CD4-positive, alpha-beta memory T cell (primary cell): ENCODE results near the gene PLEKHG4. TPM values are rescaled to one million over a fixed set of nuclear protein-coding genes. Genes with fewer than 3 reads are reported as not detected.
A peak's percentile ranks its signal among the peaks of the same experiment; 100 is the strongest.

ENCODE experiments used
- CTCF ChIA-PET: fragments of 350-600 bp; sonication (Branson Sonifier 250); formaldehyde crosslinking; loops from one replicate; lab custom pipeline; 2021; ENCODE audit warnings: inconsistent platforms; ENCODE audit not compliant: partially characterized antibody; lab: Charles Lee
- POLR2A ChIA-PET: fragments of 350-600 bp; sonication (Branson Sonifier 250); formaldehyde crosslinking; loops from one replicate; lab custom pipeline; 2021; ENCODE audit not compliant: partially characterized antibody; lab: Charles Lee
- DNase-seq, 5 donors: peaks; one replicate each; pipeline versions ENCODE4 v3.0.0 to v3.0.0-alpha.2; 2020 to 2022; ENCODE audit warnings: mixed read lengths in 1 of 5
- H3K27ac ChIP-seq: one replicate; pipeline ENCODE4 v1.7.0; 2013; ENCODE audit warnings: low read depth, low read length
- H3K27me3 ChIP-seq: 2 replicates; pipeline ENCODE4 v1.7.0; 2013; ENCODE audit warnings: mild to moderate bottlenecking, low read length, moderate library complexity; ENCODE audit not compliant: insufficient read depth
- H3K36me3 ChIP-seq: 2 replicates; pipeline ENCODE4 v1.7.0; 2013; ENCODE audit warnings: mild to moderate bottlenecking, low read length, moderate library complexity; ENCODE audit not compliant: insufficient read depth
- H3K4me1 ChIP-seq: 2 replicates; pipeline ENCODE4 v1.7.0; 2013; ENCODE audit warnings: mild to moderate bottlenecking, low read length, moderate library complexity; ENCODE audit not compliant: insufficient read depth
- H3K4me3 ChIP-seq, 2 donors: one replicate each; pipeline ENCODE4 v1.7.0; 2013; ENCODE audit warnings: low read length in 2 of 2, mild to moderate bottlenecking in 1 of 2
- H3K9me3 ChIP-seq, 2 donors: one replicate each; pipeline ENCODE4 v1.7.0; 2013; ENCODE audit warnings: low read length in 2 of 2, control low read depth in 1 of 2; ENCODE audit not compliant: control insufficient read depth in 1 of 2
- H3K27ac Mint-ChIP-seq, 7 donors: one replicate each; pipeline ENCODE4 v1.8.0; 2020 to 2021; ENCODE audit warnings: mixed read lengths in 7 of 7, mild to moderate bottlenecking in 6 of 7, inconsistent platforms in 3 of 7, moderate library complexity in 3 of 7
- H3K27me3 Mint-ChIP-seq, 2 donors: one replicate each; pipeline ENCODE4 v1.8.0; 2020 to 2021; ENCODE audit warnings: mixed read lengths in 2 of 2
- H3K36me3 Mint-ChIP-seq, 2 donors: one replicate each; pipeline ENCODE4 v1.8.0; 2020 to 2021; ENCODE audit warnings: mixed read lengths in 2 of 2, inconsistent platforms in 1 of 2, mild to moderate bottlenecking in 1 of 2
- H3K4me1 Mint-ChIP-seq, 4 donors: one replicate each; pipeline ENCODE4 v1.8.0; 2020 to 2021; ENCODE audit warnings: mixed read lengths in 4 of 4, mild to moderate bottlenecking in 1 of 4
- H3K4me3 Mint-ChIP-seq, 8 donors: one replicate each; pipeline ENCODE4 v1.8.0; 2020 to 2021; ENCODE audit warnings: mixed read lengths in 8 of 8, mild to moderate bottlenecking in 7 of 8, moderate library complexity in 6 of 8, inconsistent platforms in 3 of 8
- H3K9me3 Mint-ChIP-seq, 8 donors: one replicate each; pipeline ENCODE4 v1.8.0; 2020 to 2021; ENCODE audit warnings: mixed read lengths in 8 of 8, mild to moderate bottlenecking in 5 of 8, inconsistent platforms in 3 of 8, moderate library complexity in 1 of 8
- intact Hi-C: fragments of 100-400 bp; cut with micrococcal nuclease; formaldehyde crosslinking; loops from one replicate; pipeline ENCODE4 v1.15.1; 2023
- polyA plus RNA-seq, 2 donors: library from polyadenylated mRNA; unstranded; fragments of 300-500 nt; fragmentation: Illumina TruSeq; gene quantifications; one replicate each; pipeline ENCODE4 v1.2.3, GENCODE V29; 2021
- total RNA-seq, 2 experiments: library from RNA; stranded (reverse); gene quantifications; one replicate each; pipeline ENCODE4 v1.2.3, GENCODE V29; 2021

The PLEKHG4 gene
- total and polyA plus RNA-seq, 4 experiments from 2014 or later = 4.3 to 24.0 (median 11.1) TPM

DNA sequence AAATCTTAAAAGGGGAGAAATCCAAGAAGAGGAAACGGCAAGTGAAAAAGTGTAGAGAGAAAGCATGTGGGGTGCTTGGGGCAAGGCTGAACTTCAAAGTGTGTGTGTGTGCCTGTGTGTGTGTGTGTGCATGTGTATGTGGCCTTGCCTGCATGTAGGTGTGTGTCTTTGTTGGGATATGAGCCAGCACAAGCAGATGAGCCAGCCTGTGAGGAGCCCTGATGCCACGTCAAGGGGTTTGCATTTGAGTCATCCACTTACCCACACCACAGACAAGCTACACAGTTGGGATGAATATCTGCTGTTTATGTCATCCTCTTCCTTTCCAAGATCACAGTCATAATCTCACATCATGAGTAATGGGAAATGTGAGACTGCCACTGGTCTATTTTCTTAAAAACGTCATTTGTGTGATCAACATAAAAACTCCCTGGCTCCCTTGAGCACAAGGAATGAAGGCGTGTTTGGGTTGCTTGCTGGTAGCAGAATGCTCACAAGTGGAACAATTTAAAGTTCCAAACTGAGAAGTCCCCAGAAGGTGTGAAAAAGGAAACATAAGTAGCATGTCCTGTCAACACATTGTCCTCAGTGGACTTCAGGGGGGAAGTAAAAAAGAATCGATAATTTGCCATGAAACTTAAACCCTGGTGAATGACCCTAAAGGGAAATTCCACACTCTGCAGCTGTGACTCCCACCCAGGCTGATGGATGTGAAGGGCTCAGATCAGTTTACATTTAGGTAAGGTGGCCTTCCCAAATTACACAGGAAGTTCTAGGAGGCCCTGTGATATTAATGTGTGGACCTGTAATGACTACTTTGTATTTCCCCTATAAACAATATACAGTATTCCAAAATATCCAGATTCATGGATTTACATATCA lies 32.5 kb downstream of the PLEKHG4 start:
- H3K27me3 ChIP-seq = no peaks in the 10 kb centered on the region
- ChIA-PET CTCF (no interaction called here), POLR2A (no interaction called here)
- no peaks in the 10 kb centered on the region for H3K9me3 ChIP-seq
- H3K27ac Mint-ChIP-seq = no peak overlapping the region
- H3K4me1 ChIP-seq = no peaks in the 10 kb centered on the region
- H3K27me3 Mint-ChIP-seq = peaks cover 1 to 5% of the 10 kb centered on the region in 2 donors
- intact Hi-C loops = no loop called here
- no peak overlapping the region for H3K4me3 ChIP-seq
- H3K4me3 Mint-ChIP-seq = no peak overlapping the region
- H3K36me3 Mint-ChIP-seq = no peaks in the 10 kb centered on the region
- H3K9me3 Mint-ChIP-seq = no peaks in the 10 kb centered on the region
- peak in 2 of 5 donors; percentile 6 to 57 for DNase-seq
- no peak overlapping the region for H3K27ac ChIP-seq
- H3K36me3 ChIP-seq = no peaks in the 10 kb centered on the region
- peaks cover 0 to 5% (median 2%) of the 10 kb centered on the region in 4 donors for H3K4me1 Mint-ChIP-seq

DNA sequence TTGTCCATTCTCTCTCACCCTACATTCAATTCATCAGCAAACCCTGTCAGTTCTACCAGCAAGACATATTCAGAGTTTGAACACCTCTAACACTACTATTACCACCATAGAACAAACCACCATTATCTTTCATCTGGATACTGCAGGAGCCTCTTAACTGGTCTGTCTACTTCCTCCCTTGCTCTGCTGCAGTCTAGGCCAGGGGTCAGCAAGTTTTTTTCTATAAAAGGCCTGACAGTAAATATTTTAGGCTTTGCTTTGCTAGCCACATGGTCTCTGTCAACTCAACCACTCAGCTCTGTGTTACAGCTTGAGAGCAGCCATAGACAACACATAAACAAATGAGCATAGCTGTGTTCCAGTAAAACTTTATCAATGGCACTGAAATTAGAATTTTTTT lies 33.4 kb downstream of the PLEKHG4 start:
- Mint-ChIP-seq H3K4me3 (no peak overlapping the region), H3K36me3 (no peaks in the 10 kb centered on the region), H3K4me1 (peaks cover 0 to 5% (median 2%) of the 10 kb centered on the region in 4 donors), H3K27ac (no peak overlapping the region), H3K9me3 (no peaks in the 10 kb centered on the region), H3K27me3 (peaks cover 3 to 5% of the 10 kb centered on the region in 2 donors)
- ChIA-PET POLR2A (no interaction called here), CTCF (interaction anchor here (1.0 kb wide), 1 partner anchor 13 kb away, joined by 3 read pairs; no protein-coding TSS in a partner anchor)
- H3K36me3 ChIP-seq = no peaks in the 10 kb centered on the region
- no peak for DNase-seq
- intact Hi-C loops = no loop called here
- H3K9me3 ChIP-seq = no peaks in the 10 kb centered on the region
- H3K4me1 ChIP-seq = no peaks in the 10 kb centered on the region
- H3K4me3 ChIP-seq = no peak overlapping the region
- no peak overlapping the region for H3K27ac ChIP-seq
- no peaks in the 10 kb centered on the region for H3K27me3 ChIP-seq

DNA sequence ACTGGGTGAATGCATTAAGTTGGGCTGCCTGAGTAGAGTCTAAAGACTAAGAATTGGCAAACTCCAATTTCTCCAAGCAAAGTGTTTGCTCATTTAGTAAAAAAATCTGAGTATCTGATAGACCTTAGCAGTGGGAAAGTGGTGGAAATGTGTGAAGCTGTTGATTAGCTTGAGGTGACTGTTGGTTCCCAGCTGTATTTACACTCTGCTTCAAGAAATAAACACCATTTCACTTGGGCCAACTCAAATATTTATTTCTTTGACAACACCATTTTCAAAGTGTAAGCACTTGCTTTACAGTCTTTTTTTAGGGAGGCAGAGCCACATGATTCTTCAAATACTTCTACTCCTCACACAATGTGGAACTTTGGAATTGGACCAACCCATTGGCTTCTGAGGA lies 38.5 kb downstream of the PLEKHG4 start:
- no peaks in the 10 kb centered on the region for H3K4me1 Mint-ChIP-seq
- Histone ChIP-seq H3K36me3 (no peaks in the 10 kb centered on the region), H3K4me3 (no peak overlapping the region), H3K27ac (no peak overlapping the region), H3K4me1 (no peaks in the 10 kb centered on the region), H3K27me3 (peaks cover 5% of the 10 kb centered on the region), H3K9me3 (no peaks in the 10 kb centered on the region)
- intact Hi-C loops = no loop called here
- POLR2A ChIA-PET = no interaction called here
- DNase-seq = no peak
- H3K27me3 Mint-ChIP-seq = peaks cover 26 to 28% of the 10 kb centered on the region in 2 donors
- H3K9me3 Mint-ChIP-seq = no peaks in the 10 kb centered on the region
- no peak overlapping the region for H3K4me3 Mint-ChIP-seq
- H3K27ac Mint-ChIP-seq = no peak overlapping the region
- H3K36me3 Mint-ChIP-seq = no peaks in the 10 kb centered on the region
- CTCF ChIA-PET = no interaction called here

DNA sequence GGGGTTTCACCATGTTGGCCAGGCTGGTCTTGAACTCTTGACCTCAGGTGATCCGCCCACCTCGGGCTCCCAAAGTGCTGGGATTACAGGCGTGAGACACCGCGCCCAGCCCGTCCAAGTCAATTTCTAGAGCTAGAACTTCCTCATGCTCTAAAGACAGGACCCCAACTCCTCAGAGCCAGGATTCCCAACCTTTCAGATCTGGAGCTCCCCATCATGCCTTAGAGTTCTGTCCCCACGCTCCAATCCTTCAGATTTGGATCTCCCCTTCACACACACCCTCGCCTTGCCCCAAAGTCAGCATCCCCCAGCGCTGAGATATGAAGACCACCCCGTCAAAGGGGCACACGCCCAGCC lies 46.8 kb downstream of the PLEKHG4 start:
- no peak overlapping the region for H3K27ac ChIP-seq
- Mint-ChIP-seq H3K4me1 (peaks cover 6 to 11% (median 9%) of the 10 kb centered on the region in 4 donors), H3K27ac (peak overlapping the region in 3 of 7 donors; percentile 28 to 70 (median 56)), H3K27me3 (peaks cover 34 to 41% of the 10 kb centered on the region in 2 donors), H3K36me3 (no peaks in the 10 kb centered on the region), H3K9me3 (peaks cover 0 to 4% (median 0%) of the 10 kb centered on the region in 8 donors), H3K4me3 (peak overlapping the region; percentile 60 to 86 (median 78))
- no peaks in the 10 kb centered on the region for H3K36me3 ChIP-seq
- peaks cover 22% of the 10 kb centered on the region for H3K27me3 ChIP-seq
- peaks cover 6% of the 10 kb centered on the region for H3K4me1 ChIP-seq
- ChIA-PET POLR2A (no interaction called here), CTCF (interaction anchor here (1.6 kb wide), 1 partner anchor 13 kb away, joined by 3 read pairs; no protein-coding TSS in a partner anchor)
- H3K9me3 ChIP-seq = no peaks in the 10 kb centered on the region
- intact Hi-C loops = no loop called here
- DNase-seq = no peak
- H3K4me3 ChIP-seq = peak overlapping the region in 1 of 2 donors; percentile 43

DNA sequence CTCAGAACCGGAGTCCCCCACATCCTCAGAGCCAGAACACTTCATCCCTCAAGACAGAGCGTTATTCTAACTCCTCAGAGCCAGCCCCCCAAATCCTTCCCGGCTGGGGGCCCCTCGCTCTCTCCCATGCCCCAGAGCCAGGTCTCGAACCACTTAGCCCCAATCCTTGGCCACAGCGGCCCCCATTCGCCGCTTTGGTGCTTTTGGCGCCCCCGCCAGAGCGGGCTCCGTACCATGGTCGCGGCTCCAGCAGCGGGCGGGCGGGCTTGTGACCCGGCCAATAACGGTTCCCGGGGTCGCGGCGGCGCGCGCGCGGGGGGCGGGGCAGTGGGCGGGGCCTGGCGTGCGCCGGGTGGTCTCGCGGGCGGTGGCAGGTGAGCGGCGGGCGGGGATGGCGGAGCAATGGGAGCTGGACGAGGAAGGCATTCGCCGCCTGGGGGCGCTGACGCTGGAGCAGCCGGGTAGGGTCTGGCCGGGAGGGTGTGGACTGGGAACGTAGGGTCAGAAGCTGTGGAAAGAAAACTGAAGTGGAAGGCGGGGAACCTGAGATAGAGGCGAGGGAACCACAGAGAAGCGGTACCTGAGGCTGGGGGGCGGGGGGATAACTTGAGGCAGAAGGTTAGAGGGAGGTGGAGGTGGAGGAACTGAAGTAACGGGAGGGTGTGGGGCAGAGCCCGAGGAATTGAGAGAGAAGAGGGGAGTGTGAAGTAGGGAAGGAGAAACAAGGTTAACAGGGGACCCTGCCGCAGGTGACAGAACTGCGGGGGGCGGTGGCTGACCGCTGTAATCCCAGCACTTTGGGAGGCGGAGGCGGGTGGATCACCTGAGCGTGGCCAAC lies 47.4 kb downstream of the PLEKHG4 start, which contains the start of the genes KCTD19 and LRRC36:
TSS of gene KCTD19 (minus strand) at position 270 of the 838 bp plus-strand sequence. CDS start at position 236, 34 bp downstream.
TSS of gene LRRC36 (plus strand) at position 344 of the 838 bp plus-strand sequence. CDS start at position 392, 48 bp downstream.
- intact Hi-C loops = no loop called here
- H3K27ac Mint-ChIP-seq = peak within 1 kb of the TSS in 4 of 7 donors; percentile 28 to 70 (median 42)

DNA sequence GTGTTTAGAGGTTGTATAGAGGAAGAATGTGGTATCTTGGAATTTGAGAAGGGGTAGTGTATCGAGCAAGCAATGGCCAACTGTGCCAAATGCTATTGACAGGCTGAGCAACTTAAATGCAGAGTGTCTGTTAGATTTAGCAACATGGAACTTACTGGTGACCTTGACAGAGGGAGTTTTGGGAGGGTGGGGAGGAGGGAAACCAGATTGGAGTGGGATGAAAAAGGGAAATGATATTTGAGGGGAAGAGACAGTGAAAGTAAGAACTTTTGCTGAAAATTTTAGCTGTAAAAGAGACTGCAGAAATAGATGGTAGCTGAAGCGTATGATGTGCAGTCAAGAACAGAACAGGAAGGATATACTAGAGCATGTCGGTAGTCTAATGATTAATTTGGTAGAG lies 48.4 kb downstream of the PLEKHG4 start:
- Histone ChIP-seq H3K27ac (no peak overlapping the region), H3K4me1 (peaks cover 6% of the 10 kb centered on the region), H3K36me3 (no peaks in the 10 kb centered on the region), H3K27me3 (peaks cover 19% of the 10 kb centered on the region), H3K9me3 (no peaks in the 10 kb centered on the region), H3K4me3 (no peak overlapping the region)
- Mint-ChIP-seq H3K9me3 (peaks cover 0 to 4% (median 0%) of the 10 kb centered on the region in 8 donors), H3K36me3 (no peaks in the 10 kb centered on the region), H3K27ac (peak overlapping the region in 1 of 7 donors; percentile 29), H3K27me3 (peaks cover 24 to 34% of the 10 kb centered on the region in 2 donors), H3K4me3 (peak overlapping the region in 2 of 8 donors; percentile 7 to 36), H3K4me1 (peaks cover 6 to 11% (median 9%) of the 10 kb centered on the region in 4 donors)
- intact Hi-C loops = no loop called here
- CTCF ChIA-PET = no interaction called here
- no peak for DNase-seq
- POLR2A ChIA-PET = no interaction called here

More for the DNA sequence above, 47.4 kb downstream of the PLEKHG4 start, which contains the start of the genes KCTD19 and LRRC36:
- no peak within 1 kb of the TSS for H3K27ac ChIP-seq
- H3K4me3 ChIP-seq = peak within 1 kb of the TSS in 1 of 2 donors; percentile 43
- no peaks in the 10 kb centered on the region for H3K9me3 ChIP-seq
- H3K36me3 ChIP-seq = no peaks in the 10 kb centered on the region
- ChIA-PET CTCF (no interaction called here), POLR2A (no interaction called here)
- Mint-ChIP-seq H3K27me3 (peaks cover 30 to 35% of the 10 kb centered on the region in 2 donors), H3K4me1 (peaks cover 6 to 11% (median 9%) of the 10 kb centered on the region in 4 donors), H3K4me3 (peak within 1 kb of the TSS; percentile 65 to 86 (median 78)), H3K9me3 (peaks cover 0 to 4% (median 0%) of the 10 kb centered on the region in 8 donors), H3K36me3 (no peaks in the 10 kb centered on the region)
- DNase-seq = peak in 4 of 5 donors; percentile 14 to 31 (median 22)
- peaks cover 6% of the 10 kb centered on the region for H3K4me1 ChIP-seq
- peaks cover 22% of the 10 kb centered on the region for H3K27me3 ChIP-seq
